B cell (primary cell): Measurements from ENCODE around the gene PPIP5K1.

Experiments used
- EZH2 ChIP-seq: IDR thresholded peaks from 2 replicates; pipeline ENCODE4 v1.6.1; 2012; ENCODE audit warnings: borderline replicate concordance, low read depth, mild to moderate bottlenecking, moderate library complexity, low read length; ENCODE audit not compliant: insufficient read depth, poor library complexity, severe bottlenecking
- TF ChIP-seq, protein P1 (sequence below): fragments of 200-600 bp; IDR thresholded peaks from one replicate; pipeline ENCODE4 v1.8.0; 2022; ENCODE audit warnings: antibody characterized with exemption, mild to moderate bottlenecking

GRCh38 chr15:43511012-43511885 is 78.8 kb downstream of the PPIP5K1 start:
- TF ChIP-seq, protein P1, sequence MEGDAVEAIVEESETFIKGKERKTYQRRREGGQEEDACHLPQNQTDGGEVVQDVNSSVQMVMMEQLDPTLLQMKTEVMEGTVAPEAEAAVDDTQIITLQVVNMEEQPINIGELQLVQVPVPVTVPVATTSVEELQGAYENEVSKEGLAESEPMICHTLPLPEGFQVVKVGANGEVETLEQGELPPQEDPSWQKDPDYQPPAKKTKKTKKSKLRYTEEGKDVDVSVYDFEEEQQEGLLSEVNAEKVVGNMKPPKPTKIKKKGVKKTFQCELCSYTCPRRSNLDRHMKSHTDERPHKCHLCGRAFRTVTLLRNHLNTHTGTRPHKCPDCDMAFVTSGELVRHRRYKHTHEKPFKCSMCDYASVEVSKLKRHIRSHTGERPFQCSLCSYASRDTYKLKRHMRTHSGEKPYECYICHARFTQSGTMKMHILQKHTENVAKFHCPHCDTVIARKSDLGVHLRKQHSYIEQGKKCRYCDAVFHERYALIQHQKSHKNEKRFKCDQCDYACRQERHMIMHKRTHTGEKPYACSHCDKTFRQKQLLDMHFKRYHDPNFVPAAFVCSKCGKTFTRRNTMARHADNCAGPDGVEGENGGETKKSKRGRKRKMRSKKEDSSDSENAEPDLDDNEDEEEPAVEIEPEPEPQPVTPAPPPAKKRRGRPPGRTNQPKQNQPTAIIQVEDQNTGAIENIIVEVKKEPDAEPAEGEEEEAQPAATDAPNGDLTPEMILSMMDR, result no peak
- TF ChIP-seq EZH2, result no peak
